CD4-positive, CD25-positive, alpha-beta regulatory T cell (primary cell): ENCODE data around the gene SPDYE4. TPM values are rescaled to one million over a fixed set of nuclear protein-coding genes. Genes with fewer than 3 reads are reported as not detected.
A peak's percentile ranks its signal among the peaks of the same experiment; 100 is the strongest.

Experiments used
- ATAC-seq, 2 donors: fragments of 150-1000 bp; cut with Tn5 transposase; one replicate each; pipeline ENCODE4 v1.10.0; 2021; ENCODE audit warnings: low read depth in 2 of 2, moderate number of reproducible peaks in 2 of 2, moderate library complexity in 1 of 2
- DNase-seq, 3 donors: peaks; one replicate each; pipeline versions ENCODE4 v3.0.0 to v3.0.0-alpha.2; 2012 to 2022; ENCODE audit warnings: mixed read lengths in 1 of 3
- H3K27ac ChIP-seq: one replicate; pipeline ENCODE4 v1.7.0; 2013; ENCODE audit warnings: mild to moderate bottlenecking, low read length; ENCODE audit not compliant: insufficient read depth, poor library complexity, severe bottlenecking
- H3K27me3 ChIP-seq: one replicate; pipeline ENCODE4 v1.7.0; 2013; ENCODE audit warnings: low read length; ENCODE audit not compliant: control insufficient read depth, insufficient read depth
- H3K36me3 ChIP-seq: one replicate; pipeline ENCODE4 v1.7.0; 2013; ENCODE audit warnings: mild to moderate bottlenecking, low read length, moderate library complexity; ENCODE audit not compliant: control insufficient read depth, insufficient read depth
- H3K4me1 ChIP-seq: 2 replicates; pipeline ENCODE4 v1.7.0; 2013; ENCODE audit warnings: mild to moderate bottlenecking, low read length; ENCODE audit not compliant: insufficient read depth, control insufficient read depth, poor library complexity, severe bottlenecking
- H3K4me3 ChIP-seq: one replicate; pipeline ENCODE4 v1.7.0; 2013; ENCODE audit warnings: low read depth, mild to moderate bottlenecking, low read length, moderate library complexity
- H3K9me3 ChIP-seq, 2 experiments: 1 replicate in 1 of 2; 2 replicates in 1 of 2; pipeline ENCODE4 v1.7.0; 2013; ENCODE audit warnings: low read length in 2 of 2, mild to moderate bottlenecking in 1 of 2, moderate library complexity in 1 of 2; ENCODE audit not compliant: control insufficient read depth in 2 of 2
- H3K27ac Mint-ChIP-seq, 3 donors: one replicate each; pipeline ENCODE4 v1.8.0; 2020 to 2022; ENCODE audit warnings: mild to moderate bottlenecking in 3 of 3, mixed read lengths in 3 of 3, moderate library complexity in 2 of 3
- H3K27me3 Mint-ChIP-seq: one replicate; pipeline ENCODE4 v1.8.0; 2022; ENCODE audit warnings: mild to moderate bottlenecking, mixed read lengths
- H3K36me3 Mint-ChIP-seq: one replicate; pipeline ENCODE4 v1.8.0; 2020; ENCODE audit warnings: mixed read lengths
- H3K4me1 Mint-ChIP-seq, 4 donors: one replicate each; pipeline ENCODE4 v1.8.0; 2020 to 2022; ENCODE audit warnings: mixed read lengths in 4 of 4, mild to moderate bottlenecking in 1 of 4
- H3K4me3 Mint-ChIP-seq, 4 donors: one replicate each; pipeline ENCODE4 v1.8.0; 2020 to 2022; ENCODE audit warnings: mild to moderate bottlenecking in 4 of 4, mixed read lengths in 4 of 4, moderate library complexity in 3 of 4
- H3K9me3 Mint-ChIP-seq, 7 donors: one replicate each; pipeline ENCODE4 v1.8.0; 2020 to 2022; ENCODE audit warnings: mixed read lengths in 7 of 7, mild to moderate bottlenecking in 3 of 7, moderate library complexity in 2 of 7
- polyA plus RNA-seq, 4 donors: library from polyadenylated mRNA; unstranded; fragments of 300-500 nt; fragmentation: Illumina TruSeq; gene quantifications; one replicate each; pipeline ENCODE4 v1.2.3, GENCODE V29; 2021
- total RNA-seq: library from RNA; stranded (reverse); gene quantifications from one replicate; pipeline ENCODE4 v1.2.3, GENCODE V29; 2022

The SPDYE4 gene
- total and polyA plus RNA-seq, 5 donors from 2014 or later, result not detected

GRCh38 chr17:8791910-8792270, 33.5 kb upstream of the SPDYE4 start:
- Histone ChIP-seq H3K27me3 (no peaks in the 10 kb centered on the region), H3K9me3 (peaks cover 4 to 7% of the 10 kb centered on the region in 2 experiments), H3K4me1 (no peaks in the 10 kb centered on the region), H3K36me3 (no peaks in the 10 kb centered on the region), H3K27ac (no peak overlapping the region), H3K4me3 (no peak overlapping the region)
- H3K27ac Mint-ChIP-seq, result no peak overlapping the region
- H3K9me3 Mint-ChIP-seq, result peaks cover 0 to 8% (median 0%) of the 10 kb centered on the region in 7 donors
- no peak for ATAC-seq
- DNase-seq, result no peak
- no peaks in the 10 kb centered on the region for H3K36me3 Mint-ChIP-seq
- peaks cover 16% of the 10 kb centered on the region for H3K27me3 Mint-ChIP-seq
- H3K4me3 Mint-ChIP-seq, result no peak overlapping the region
- no peaks in the 10 kb centered on the region for H3K4me1 Mint-ChIP-seq

GRCh38 chr17:8791248-8791909, 33.0 kb upstream of the SPDYE4 start:
- peaks cover 0 to 8% (median 0%) of the 10 kb centered on the region in 7 donors for H3K9me3 Mint-ChIP-seq
- Histone ChIP-seq H3K9me3 (peaks cover 4 to 7% of the 10 kb centered on the region in 2 experiments), H3K4me3 (no peak overlapping the region), H3K36me3 (no peaks in the 10 kb centered on the region), H3K4me1 (no peaks in the 10 kb centered on the region), H3K27me3 (no peaks in the 10 kb centered on the region), H3K27ac (no peak overlapping the region)
- no peak overlapping the region for H3K27ac Mint-ChIP-seq
- H3K4me1 Mint-ChIP-seq, result no peaks in the 10 kb centered on the region
- H3K27me3 Mint-ChIP-seq, result peaks cover 17% of the 10 kb centered on the region
- ATAC-seq (no peak), DNase-seq (no peak)
- no peak overlapping the region for H3K4me3 Mint-ChIP-seq
- no peaks in the 10 kb centered on the region for H3K36me3 Mint-ChIP-seq

- no peak for DNase-seq
- Histone ChIP-seq H3K27ac (no peak overlapping the region), H3K27me3 (no peaks in the 10 kb centered on the region), H3K4me3 (no peak overlapping the region), H3K4me1 (peaks cover 5% of the 10 kb centered on the region), H3K9me3 (peaks cover 4 to 7% of the 10 kb centered on the region in 2 experiments), H3K36me3 (no peaks in the 10 kb centered on the region)
- H3K27me3 Mint-ChIP-seq, result peaks cover 17% of the 10 kb centered on the region
- peaks cover 0 to 8% (median 0%) of the 10 kb centered on the region in 7 donors for H3K9me3 Mint-ChIP-seq
- H3K36me3 Mint-ChIP-seq, result no peaks in the 10 kb centered on the region
- ATAC-seq, result no peak
- H3K27ac Mint-ChIP-seq, result no peak overlapping the region
- no peak overlapping the region for H3K4me3 Mint-ChIP-seq
- no peaks in the 10 kb centered on the region for H3K4me1 Mint-ChIP-seq
Measured at GRCh38 chr17:8789743-8790142, 31.4 kb upstream of the SPDYE4 start.

- Mint-ChIP-seq H3K36me3 (no peaks in the 10 kb centered on the region), H3K4me3 (no peak overlapping the region), H3K27me3 (peaks cover 17% of the 10 kb centered on the region), H3K4me1 (no peaks in the 10 kb centered on the region), H3K27ac (no peak overlapping the region), H3K9me3 (peaks cover 0 to 8% (median 0%) of the 10 kb centered on the region in 7 donors)
- no peak for ATAC-seq
- H3K9me3 ChIP-seq, result peaks cover 4 to 7% of the 10 kb centered on the region in 2 experiments
- H3K4me3 ChIP-seq, result no peak overlapping the region
- no peaks in the 10 kb centered on the region for H3K27me3 ChIP-seq
- no peak overlapping the region for H3K27ac ChIP-seq
- H3K4me1 ChIP-seq, result peaks cover 5% of the 10 kb centered on the region
- DNase-seq, result no peak
- no peaks in the 10 kb centered on the region for H3K36me3 ChIP-seq
Measured at GRCh38 chr17:8788998-8789397, 30.7 kb upstream of the SPDYE4 start.

- ATAC-seq (peak in 1 of 2 donors; percentile 50), DNase-seq (peak; percentile 20 to 44 (median 39))
- Histone ChIP-seq H3K4me1 (peaks cover 5% of the 10 kb centered on the region), H3K36me3 (no peaks in the 10 kb centered on the region), H3K9me3 (no peaks in the 10 kb centered on the region), H3K4me3 (no peak overlapping the region), H3K27ac (no peak overlapping the region), H3K27me3 (no peaks in the 10 kb centered on the region)
- Mint-ChIP-seq H3K4me1 (no peaks in the 10 kb centered on the region), H3K4me3 (no peak overlapping the region), H3K9me3 (peaks cover 0 to 4% (median 0%) of the 10 kb centered on the region in 7 donors), H3K27me3 (peaks cover 23% of the 10 kb centered on the region), H3K27ac (no peak overlapping the region), H3K36me3 (no peaks in the 10 kb centered on the region)
Measured at GRCh38 chr17:8785547-8786413, 27.4 kb upstream of the SPDYE4 start.

GRCh38 chr17:8782176-8782575, 23.8 kb upstream of the SPDYE4 start:
- ATAC-seq (no peak), DNase-seq (no peak)
- no peaks in the 10 kb centered on the region for H3K36me3 Mint-ChIP-seq
- H3K4me1 ChIP-seq, result peaks cover 5% of the 10 kb centered on the region
- no peak overlapping the region for H3K27ac ChIP-seq
- no peaks in the 10 kb centered on the region for H3K9me3 ChIP-seq
- H3K36me3 ChIP-seq, result no peaks in the 10 kb centered on the region
- H3K27ac Mint-ChIP-seq, result no peak overlapping the region
- H3K4me3 Mint-ChIP-seq, result no peak overlapping the region
- H3K9me3 Mint-ChIP-seq, result peaks cover 0 to 4% (median 0%) of the 10 kb centered on the region in 7 donors
- peaks cover 9% of the 10 kb centered on the region for H3K27me3 ChIP-seq
- H3K27me3 Mint-ChIP-seq, result peaks cover 31% of the 10 kb centered on the region
- no peak overlapping the region for H3K4me3 ChIP-seq
- no peaks in the 10 kb centered on the region for H3K4me1 Mint-ChIP-seq

GRCh38 chr17:8781776-8782175, 23.4 kb upstream of the SPDYE4 start:
- Mint-ChIP-seq H3K27ac (no peak overlapping the region), H3K9me3 (peaks cover 0 to 4% (median 0%) of the 10 kb centered on the region in 7 donors), H3K4me3 (no peak overlapping the region), H3K4me1 (no peaks in the 10 kb centered on the region), H3K27me3 (peaks cover 32% of the 10 kb centered on the region), H3K36me3 (no peaks in the 10 kb centered on the region)
- H3K27me3 ChIP-seq, result peaks cover 13% of the 10 kb centered on the region
- no peak overlapping the region for H3K27ac ChIP-seq
- DNase-seq, result no peak
- H3K4me3 ChIP-seq, result no peak overlapping the region
- H3K36me3 ChIP-seq, result no peaks in the 10 kb centered on the region
- H3K4me1 ChIP-seq, result peaks cover 5% of the 10 kb centered on the region
- ATAC-seq, result no peak
- no peaks in the 10 kb centered on the region for H3K9me3 ChIP-seq
